ENCODE results near the gene VSX2. TPM values are rescaled to one million over a fixed set of nuclear protein-coding genes. Genes with fewer than 3 reads are reported as not detected.

Gene VSX2
- total RNA-seq, 4 donors from 2014 or later: not detected

DNA sequence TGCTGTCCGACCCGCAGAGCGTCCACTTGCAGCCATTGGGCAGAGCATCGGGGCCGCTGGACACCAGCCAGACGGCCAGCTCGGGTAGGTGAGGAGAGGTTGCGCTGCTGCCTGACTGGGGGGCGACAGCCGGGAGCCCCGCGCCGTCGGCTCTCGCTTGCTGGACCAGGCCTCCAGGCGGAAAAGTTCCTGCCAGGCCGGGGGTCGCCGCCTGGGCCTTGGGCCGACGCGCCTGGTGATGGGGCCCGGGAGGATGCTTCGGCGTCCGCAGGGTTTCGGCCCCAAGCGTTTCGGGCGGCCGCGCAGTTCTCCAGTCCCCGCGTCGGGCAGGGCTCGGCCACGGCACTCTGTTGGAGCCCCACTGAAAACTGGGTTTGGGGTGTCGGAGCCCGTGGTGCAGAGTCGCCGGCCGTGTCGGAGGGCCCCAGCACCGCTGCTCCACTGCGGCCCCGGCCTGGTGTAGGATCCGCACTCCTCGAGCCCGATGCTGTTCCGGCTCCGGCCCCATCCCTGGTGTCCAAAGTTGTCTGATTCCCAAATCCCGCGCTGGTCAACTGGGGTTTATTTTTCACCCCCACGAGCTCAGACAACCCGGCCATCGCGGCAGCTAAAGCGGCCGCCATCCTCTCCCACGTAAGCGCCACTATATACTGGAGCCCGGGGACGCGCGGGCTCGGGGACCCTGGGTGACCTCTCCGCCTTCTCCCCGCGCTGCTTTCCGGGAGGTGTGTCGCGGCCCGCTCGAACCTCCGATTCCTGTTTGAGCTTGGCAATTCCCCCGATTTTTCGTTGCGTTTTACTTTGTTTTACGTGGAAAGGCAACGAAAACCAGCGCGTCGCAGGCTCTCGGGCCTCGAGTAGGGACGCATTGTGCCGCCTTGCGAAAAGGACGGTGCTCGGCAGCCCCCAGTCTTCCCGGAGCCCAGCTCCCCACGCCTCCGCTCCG, 872 bp downstream of the VSX2 start:
- no peak for DNase-seq
- Histone ChIP-seq H3K27ac (no peak overlapping the region), H3K27me3 (peaks cover 21 to 53% of the 10 kb centered on the region in 2 donors), H3K4me1 (peaks cover 0 to 19% of the 10 kb centered on the region in 2 donors), H3K4me3 (no peak overlapping the region), H3K9me3 (no peaks in the 10 kb centered on the region), H3K36me3 (no peaks in the 10 kb centered on the region)
- intact Hi-C loops (cut with DNase I; ENCODE audit: low total_unique reads): no loop called here
- TF ChIP-seq, protein P1, sequence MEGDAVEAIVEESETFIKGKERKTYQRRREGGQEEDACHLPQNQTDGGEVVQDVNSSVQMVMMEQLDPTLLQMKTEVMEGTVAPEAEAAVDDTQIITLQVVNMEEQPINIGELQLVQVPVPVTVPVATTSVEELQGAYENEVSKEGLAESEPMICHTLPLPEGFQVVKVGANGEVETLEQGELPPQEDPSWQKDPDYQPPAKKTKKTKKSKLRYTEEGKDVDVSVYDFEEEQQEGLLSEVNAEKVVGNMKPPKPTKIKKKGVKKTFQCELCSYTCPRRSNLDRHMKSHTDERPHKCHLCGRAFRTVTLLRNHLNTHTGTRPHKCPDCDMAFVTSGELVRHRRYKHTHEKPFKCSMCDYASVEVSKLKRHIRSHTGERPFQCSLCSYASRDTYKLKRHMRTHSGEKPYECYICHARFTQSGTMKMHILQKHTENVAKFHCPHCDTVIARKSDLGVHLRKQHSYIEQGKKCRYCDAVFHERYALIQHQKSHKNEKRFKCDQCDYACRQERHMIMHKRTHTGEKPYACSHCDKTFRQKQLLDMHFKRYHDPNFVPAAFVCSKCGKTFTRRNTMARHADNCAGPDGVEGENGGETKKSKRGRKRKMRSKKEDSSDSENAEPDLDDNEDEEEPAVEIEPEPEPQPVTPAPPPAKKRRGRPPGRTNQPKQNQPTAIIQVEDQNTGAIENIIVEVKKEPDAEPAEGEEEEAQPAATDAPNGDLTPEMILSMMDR (IDR thresholded peaks at IDR 0.05): no peak
- TF ChIP-seq POLR2A (IDR thresholded peaks at IDR 0.05): no peak

DNA sequence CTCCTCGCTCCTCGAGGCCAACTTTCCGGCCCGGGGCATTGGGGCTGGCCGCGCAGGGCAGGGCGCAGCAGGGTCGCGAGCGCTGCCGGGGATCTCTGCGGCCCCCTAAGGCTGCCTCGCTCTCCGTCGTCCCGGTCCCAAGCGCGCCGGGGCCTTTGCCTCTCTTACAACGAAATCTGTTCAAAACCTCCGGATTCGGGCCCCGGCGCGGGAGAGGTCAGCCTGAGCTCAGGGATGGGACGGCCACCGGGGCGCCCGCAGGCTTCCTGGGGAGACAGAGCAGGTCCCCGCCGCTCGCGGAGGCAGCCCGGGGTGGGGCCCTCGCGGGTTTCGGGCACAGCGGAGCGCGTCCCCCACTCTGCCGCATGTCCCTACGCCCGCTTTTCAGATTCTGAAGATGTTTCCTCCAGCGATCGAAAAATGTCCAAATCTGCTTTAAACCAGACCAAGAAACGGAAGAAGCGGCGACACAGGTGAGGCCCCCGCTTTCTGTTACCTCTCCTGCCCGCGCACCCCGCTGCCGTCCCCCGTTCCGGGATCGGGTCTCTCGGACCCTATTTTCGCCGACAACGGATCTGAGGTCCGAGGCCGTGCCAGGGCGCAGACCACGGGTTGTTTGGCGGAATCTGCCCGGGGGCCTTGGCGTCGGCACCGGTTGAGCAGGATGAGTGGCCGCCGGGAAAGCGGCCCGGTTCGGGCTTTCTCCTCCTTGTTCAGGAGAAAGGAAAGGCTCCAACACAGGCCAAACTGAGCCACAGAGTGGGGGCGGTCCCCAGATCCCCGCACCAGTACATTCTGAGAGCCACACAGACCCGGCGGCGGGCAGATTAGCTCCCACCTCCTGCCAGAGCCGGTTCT, 1.8 kb downstream of the VSX2 start:
- no peaks in the 10 kb centered on the region for H3K36me3 ChIP-seq
- intact Hi-C loops (cut with DNase I; ENCODE audit: low total_unique reads): no loop called here
- DNase-seq: no peak
- peaks cover 21 to 55% of the 10 kb centered on the region in 2 donors for H3K27me3 ChIP-seq
- H3K27ac ChIP-seq: no peak overlapping the region
- no peak overlapping the region for H3K4me3 ChIP-seq
- peaks cover 0 to 19% of the 10 kb centered on the region in 2 donors for H3K4me1 ChIP-seq
- H3K9me3 ChIP-seq: no peaks in the 10 kb centered on the region
- no peak for TF ChIP-seq POLR2A (IDR thresholded peaks at IDR 0.05)
- TF ChIP-seq, protein P1 (IDR thresholded peaks at IDR 0.05): no peak

DNA sequence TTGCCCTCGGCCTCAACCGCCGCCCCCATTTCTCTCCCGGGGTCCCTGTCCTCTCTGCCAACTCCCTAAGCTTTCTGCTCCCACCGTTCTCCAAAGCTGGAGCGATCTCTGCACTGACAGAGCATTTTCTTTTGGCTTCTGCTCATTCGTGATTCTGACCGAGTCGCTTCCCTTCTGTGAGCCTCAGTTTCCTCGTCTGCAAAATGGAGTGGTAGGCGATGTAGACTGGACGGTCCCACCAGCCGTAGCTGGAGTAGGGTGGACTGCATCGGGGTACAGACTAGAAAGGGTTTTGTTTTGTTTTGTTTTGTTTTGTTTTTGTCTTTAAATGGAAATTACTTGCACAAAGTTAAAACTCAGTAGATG, 2.4 kb downstream of the VSX2 start:
- no peak overlapping the region for H3K4me3 ChIP-seq
- TF ChIP-seq, protein P1 (IDR thresholded peaks at IDR 0.05): no peak
- TF ChIP-seq POLR2A (IDR thresholded peaks at IDR 0.05): no peak
- peaks cover 21 to 55% of the 10 kb centered on the region in 2 donors for H3K27me3 ChIP-seq
- no peaks in the 10 kb centered on the region for H3K36me3 ChIP-seq
- intact Hi-C loops (cut with DNase I; ENCODE audit: low total_unique reads): no loop called here
- no peak overlapping the region for H3K27ac ChIP-seq
- DNase-seq: no peak
- H3K9me3 ChIP-seq: no peaks in the 10 kb centered on the region
- peaks cover 0 to 19% of the 10 kb centered on the region in 2 donors for H3K4me1 ChIP-seq

DNA sequence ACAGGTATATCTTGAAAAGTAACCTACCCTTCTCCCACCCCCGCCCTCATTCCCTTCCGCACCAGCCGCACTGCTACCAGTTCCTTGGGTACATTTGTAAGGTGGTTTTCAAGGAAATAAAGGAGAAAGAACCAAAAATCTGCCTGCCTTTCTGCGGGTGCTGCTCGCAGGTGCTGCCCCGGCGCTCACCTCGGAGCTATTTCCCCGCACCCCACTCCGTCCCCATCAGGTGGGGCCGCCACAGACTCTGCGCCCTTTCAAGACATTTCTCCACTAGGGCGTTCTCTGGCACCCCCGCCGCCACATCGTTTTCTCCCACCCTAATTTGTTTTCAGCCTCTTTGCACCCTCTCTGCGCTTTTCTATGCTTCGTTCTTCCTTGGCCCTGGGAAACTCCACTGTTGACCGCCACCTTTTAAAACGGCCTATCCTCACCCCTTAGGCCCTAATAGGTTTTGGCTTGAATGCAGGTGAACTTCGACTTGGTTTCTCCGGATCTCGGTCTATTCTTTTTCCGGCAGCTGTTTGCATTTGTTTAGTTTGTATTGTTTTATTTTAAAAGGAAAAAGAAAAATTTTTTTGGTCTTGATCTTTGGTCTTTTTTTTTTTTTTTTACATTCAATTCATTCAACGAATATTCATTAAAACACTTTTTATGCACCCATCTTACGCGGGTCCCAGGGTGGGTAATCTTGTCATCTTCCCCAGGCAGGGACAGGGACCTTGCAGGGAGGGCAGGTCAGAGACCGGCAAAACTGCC, 3.0 kb downstream of the VSX2 start:
- Histone ChIP-seq H3K27me3 (peaks cover 21 to 55% of the 10 kb centered on the region in 2 donors), H3K9me3 (no peaks in the 10 kb centered on the region), H3K27ac (no peak overlapping the region), H3K4me1 (peaks cover 0 to 19% of the 10 kb centered on the region in 2 donors), H3K36me3 (no peaks in the 10 kb centered on the region), H3K4me3 (no peak overlapping the region)
- intact Hi-C loops (cut with DNase I; ENCODE audit: low total_unique reads): no loop called here
- TF ChIP-seq, protein P1 (IDR thresholded peaks at IDR 0.05): no peak
- TF ChIP-seq POLR2A (IDR thresholded peaks at IDR 0.05): no peak
- no peak for DNase-seq
